Activated effector memory CD4-positive, alpha-beta T cell treated with Interleukin-2 at 50 U/mL for 16 hours (primary cell): Measurements from ENCODE around the gene ZFP36L1.

Experiments used
- DNase-seq: peaks from one replicate; pipeline ENCODE4 v3.0.0-alpha.2; 2020

The ZFP36L1 gene

DNA sequence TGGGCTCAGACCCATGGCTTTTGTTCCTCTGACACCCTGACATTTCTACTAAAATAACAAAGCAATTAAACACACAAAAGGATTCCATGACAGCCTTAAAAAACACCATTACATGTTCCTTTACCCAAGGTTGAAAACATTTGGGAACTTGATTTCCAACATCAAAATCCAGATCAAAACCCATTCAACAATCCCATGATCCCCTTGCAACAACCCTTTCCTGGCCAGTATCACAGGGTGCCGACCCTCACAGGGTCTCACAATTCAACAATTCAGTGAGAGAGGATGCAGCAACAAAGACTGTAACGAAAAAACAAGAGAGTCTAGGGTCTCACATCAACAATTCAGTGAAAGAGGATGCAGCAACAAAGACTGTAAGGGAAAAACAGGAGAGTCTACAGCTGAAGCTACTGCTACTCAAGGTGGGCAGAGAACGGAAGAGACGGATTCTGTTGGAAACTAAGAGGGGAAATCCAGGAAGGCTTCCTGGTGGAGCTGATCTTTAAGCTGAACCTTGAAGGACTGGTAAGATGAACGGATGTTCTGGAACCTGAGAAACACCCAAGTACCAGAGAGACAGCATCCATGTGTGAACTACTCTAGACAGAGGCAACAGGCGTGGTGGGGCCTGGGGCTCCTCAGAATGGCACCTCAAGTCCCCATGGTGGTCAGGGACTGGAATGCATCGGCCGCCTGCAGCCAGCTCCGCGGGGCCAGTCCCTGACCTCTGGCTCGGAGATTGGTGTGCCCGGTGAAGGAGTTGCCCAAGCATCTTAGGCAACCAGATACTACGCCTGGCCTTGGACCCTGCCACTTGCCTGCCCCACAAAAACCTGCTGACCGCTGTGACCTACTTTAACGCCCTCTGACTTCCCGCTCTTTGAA lies 22.7 kb upstream of the ZFP36L1 start:
- peak; percentile 31 for DNase-seq

DNA sequence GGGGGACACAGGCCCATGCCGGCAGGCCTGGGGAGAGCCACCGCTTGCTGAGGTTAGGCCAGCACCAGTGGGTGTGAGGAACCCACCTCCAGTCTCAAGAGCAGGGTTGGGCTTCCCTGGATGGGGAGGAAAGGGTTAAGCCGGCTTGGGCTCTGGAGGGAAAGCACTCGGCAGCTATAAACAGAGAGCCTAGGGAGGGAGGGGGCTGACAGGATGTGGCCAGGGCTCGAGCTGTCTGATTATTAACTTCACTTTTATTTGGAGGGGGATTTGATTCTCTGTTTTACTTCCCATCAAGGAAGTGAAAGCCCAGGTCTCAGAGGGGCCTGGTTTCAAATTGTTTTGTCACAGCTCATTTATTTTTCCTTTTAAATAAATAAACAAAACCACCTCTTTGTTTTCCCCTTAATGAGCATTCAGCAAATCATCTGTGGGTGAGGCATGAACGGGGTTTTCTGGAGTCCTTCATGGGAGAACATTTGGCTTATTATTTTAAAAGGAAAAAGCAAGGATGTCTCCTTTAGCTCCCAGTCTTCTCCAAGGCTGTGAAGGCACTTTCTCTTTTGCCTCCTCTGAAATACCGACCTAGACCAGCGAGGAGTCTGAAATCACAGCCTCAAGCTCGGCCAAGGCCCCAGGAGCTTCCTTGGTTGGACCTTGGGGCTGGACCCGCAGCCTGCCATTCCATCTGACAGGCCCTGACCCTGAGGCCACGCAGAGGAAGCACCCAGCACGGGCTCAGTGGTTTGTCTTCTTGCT lies 21.9 kb upstream of the ZFP36L1 start:
- DNase-seq, result peak; percentile 44

DNA sequence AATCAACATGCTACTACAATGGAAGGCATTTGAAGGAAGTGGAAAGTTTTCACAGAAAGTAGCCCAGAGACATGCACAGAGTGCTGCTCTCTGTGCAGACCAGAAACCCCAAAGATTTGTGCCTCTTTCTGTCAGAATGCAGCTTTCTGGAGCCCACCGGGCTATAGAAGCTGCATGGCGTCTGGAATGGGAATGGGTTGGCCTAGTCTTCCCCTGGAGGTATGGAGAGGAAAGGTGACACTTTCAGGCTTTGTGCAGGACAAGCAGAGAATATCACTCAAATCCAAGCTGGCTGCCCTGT lies 21.3 kb upstream of the ZFP36L1 start:
- DNase-seq, result no peak

DNA sequence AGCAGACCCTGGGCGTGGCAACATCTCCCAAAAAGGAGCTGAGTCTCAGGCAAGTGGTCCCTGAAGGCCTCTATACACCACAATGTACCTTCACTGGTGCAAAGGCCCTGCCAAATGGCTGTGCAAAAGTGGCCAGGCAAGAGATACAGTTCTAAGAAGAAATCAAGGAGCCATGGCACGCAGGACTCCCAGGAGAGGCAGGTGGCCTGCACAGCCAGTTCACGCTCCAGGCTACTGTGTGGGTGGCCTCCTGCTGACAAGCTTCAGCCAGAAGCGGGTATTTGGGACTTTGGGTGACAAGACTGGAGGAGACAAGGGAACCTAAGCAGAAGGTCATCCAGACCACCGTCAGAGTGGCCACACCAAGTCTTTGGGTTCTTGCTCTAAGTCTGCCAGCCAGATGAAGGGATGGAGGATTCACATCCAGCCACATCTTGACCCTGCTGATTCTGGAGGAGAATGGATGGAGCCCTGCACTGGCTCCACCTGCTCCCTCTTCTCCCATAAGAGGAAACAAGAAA lies 20.5 kb upstream of the ZFP36L1 start:
- no peak for DNase-seq

DNA sequence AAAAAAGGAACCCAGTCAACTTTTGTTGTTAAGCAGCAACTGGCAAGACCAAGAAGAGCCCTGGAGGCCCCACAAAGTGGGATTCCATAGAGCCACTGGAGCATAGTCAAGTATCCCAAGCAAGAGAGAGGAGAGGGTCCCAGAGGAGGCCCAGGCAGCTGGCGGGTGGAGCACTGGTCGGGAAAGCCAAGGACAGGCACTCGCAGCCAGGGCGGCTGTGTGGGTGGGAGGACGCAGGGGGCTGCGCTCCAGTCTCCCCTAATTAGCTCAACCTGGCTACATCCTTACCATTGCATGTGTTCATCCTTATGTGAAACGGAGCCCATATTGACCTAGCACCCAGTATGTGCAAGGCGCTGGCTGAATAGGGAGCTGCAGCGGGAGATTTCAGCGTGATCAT lies 18.3 kb upstream of the ZFP36L1 start:
- no peak for DNase-seq

DNA sequence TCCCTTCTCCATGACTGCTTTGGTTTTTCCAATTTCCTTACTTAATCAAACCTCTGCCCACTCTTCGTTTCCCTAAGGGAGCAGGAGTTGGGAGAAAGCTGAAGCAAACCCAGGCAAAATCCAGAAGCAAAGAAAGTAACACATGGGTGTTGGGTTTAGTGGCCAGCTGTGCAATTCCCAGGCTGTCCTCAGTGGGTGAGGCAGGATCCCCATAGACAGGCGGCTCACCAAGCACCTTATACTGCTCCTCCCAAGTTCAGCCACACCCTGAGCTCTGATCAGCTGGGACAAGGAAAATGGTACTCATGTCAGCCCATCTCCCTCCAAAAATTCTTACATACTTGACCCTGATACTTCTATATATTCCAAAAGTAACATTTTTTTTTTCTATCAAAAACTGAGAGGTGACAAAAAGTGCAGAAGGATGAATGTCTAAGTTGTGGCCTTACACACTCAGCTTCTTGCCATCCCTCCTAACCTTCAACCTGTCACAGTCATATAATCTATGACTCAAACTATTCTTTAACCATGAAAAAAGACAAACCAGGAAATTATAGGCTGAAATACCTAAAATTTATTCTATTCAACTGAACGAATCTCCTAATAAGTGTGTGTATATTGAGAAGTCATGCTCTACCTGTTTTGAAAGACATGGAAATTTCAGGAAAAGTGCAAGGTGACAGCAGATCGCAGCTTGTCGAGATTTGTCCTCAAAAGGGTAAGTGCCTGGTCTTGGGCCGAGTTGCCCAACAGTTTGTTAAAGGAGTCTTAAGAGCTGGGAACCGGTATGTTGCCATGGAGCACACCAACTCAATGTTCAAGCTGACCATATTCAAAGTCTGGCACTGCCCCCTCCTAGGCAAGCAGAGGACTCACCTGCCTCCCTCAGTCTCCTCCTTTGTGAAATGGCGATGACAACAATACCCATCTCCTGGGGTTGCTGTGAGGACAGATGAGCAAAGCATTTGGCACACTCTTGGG lies 17.6 kb upstream of the ZFP36L1 start:
- DNase-seq, result no peak

DNA sequence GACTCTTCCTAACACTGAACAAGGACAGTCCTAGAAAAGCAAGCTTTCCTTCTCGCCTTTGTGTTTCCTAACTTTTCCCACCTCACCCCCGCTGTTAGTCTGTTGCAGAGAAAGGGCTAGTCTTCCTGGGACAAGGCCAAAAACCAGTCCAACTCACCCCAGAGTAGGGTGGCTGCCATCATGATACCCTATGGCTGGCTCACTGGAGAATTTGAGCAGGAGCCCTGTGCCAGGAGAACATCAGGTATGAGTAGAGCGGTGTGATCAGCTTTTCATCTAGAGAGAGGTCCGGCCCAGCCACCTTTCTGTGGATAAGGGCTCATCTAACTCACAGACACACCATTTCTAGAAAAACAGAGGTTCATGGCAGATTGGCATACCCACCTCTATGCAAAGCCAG lies 16.7 kb upstream of the ZFP36L1 start:
- no peak for DNase-seq

DNA sequence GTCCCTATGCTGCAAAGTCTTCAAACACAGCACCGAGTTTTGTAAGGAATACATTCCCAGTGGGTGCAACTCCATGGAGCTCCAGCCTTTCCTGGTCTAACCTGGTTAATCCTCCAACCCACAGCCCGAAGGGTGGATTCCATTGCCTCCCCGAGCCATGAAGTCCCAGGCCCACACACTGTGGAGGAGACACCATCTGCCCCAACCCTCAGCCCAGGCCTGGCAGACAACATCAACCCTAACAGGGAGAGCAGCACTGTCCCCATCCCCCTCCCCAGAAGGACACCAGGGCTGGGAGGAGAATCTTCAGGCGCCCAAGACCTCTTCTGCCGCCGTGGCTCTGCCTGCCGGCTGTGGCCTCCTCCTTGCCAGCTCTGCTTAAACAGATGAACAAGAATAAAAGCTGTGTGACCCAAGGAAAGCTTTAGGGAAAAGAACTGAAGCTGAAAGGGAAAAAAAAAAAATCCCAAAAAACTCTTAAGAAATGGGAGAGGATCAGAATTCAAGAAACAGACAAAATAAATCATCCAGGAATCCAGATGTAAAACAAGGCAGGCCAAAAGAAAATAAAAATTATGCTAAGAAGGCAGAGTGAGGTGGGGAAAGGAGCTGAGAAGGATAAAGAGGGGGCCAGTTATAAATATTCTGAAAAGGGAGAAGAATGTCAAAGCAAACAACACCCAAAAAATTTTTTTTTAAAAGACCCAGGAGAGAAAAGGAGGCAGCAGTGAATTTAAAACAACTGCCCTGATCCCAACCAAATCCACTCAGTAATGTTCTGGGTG lies 16.0 kb upstream of the ZFP36L1 start:
- DNase-seq, result no peak

DNA sequence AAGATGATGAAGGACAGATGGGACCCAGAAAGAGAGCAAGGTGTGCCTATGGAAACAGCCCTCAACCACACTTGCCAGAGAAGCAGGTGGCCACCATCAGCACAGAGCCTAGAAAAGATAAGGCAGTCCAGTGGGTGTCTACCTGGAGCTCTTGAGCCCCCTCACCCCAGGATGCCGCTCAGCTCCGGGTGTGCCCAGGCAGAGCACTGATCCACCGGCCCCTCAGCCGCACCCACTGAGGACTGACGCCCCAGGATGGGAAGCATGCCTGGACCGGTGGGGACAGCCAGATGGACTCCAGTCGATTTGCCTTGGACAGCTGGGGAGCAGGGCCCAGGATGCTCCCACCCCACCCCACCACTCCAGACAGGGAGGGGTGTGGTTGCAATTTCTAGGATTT lies 15.1 kb upstream of the ZFP36L1 start:
- no peak for DNase-seq

DNA sequence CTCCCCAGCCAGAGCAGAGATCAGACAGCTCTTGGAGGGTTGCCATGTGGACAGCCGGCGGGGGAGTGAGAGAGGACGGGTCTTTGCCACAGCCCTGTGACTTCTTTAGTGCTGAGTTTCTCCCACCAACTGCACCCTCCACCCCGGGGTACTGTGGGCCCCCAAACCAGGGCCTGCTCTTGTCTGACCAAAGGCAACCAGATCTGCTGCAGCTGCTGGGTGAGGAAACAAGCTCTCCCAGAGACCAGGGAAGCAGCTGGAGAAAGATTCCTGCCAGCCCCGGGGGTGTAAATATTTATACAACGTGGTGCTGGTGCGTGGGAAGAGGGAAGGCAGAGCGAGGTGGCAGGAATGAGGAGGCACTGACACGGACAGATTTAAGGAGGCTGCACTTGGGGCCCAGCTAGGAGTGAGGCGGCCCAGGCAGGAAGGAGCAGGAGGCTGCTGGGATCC lies 14.3 kb upstream of the ZFP36L1 start:
- DNase-seq, result no peak

DNA sequence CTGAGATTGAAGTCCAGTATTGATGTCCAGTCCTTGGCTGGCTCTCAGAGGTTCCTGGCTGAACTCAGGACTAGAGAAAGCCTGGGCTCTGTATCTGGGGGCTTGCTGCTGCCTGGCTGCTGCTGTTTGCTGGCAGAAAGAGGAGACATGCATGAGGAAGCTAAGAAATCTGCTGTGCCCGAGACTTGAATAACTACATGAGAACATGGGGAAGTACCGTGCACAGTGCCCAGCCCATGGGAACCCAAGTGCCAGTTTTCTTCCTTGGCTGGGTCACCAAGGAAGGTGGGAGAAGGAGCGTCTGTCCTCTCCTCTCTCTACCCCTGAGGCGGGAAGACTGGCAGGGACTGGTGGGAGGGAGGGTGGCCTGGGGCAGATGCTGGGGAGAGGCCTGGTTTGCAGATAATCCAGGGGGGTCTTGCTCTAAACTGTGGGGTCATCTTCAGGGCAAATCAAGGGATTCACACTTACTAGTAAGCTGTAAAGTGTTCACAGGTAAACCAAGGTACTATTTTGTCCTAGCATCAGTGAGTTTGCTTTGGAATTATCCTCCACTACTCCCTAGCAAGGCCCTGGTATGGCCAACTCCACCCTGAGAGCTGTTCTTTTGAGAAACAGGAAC lies 13.8 kb upstream of the ZFP36L1 start:
- no peak for DNase-seq

DNA sequence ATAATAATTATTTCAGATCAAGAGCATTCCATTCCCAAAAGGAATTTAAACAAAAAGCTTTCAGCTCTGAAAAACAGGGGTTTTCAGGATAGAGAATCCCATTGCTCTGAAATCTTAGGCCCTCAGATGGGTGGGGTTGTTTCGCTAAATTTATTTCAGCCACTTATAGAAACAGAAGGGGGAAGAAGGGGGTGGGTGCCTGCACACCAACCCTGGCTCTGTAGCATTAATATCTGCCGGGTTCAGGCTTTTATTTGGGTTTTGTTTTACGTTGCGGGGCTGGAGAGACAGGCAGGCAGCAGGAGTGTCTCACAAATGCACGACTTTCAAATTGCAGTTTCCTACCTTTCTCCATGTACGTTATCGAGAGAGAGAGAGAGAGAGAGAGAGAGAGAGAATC lies 12.5 kb upstream of the ZFP36L1 start:
- no peak for DNase-seq

DNA sequence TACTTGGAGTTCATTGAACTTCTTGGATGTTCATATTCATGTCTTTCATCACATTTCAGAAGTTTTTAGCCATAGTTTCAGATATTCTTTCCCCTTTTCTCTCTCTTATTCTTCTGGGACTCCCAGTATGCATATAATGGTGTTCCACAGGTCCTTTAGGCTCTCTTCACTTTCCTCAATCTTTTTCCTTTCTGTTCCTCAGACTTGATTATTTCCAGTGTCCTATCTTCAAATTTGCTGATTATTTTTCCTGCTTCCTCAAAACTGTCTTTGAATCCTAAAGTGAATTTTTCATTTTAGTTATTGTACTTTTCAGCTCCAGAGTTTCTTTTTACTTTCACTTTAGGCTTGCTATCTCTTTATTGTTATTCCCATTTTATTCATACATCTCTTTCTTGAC lies 8.8 kb upstream of the ZFP36L1 start:
- no peak for DNase-seq

DNA sequence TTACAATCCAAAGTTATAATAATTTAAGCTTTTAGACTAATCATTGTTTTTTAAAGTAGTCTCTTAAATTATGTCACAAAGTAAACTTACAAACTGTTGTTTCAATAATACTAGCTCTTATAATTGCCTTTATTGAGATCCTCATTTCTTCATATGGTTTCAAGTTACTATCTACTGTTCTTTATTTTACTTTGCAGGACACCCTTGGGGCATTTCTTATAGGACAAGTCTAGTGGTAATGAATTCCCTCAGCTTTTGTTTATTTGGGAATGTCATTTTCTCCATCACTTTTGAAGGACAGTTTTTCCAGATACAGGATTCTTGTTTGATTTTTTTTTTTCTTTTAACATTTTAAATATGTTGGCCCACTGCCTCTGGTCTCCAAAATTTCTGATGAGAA lies 8.1 kb upstream of the ZFP36L1 start:
- no peak for DNase-seq

DNA sequence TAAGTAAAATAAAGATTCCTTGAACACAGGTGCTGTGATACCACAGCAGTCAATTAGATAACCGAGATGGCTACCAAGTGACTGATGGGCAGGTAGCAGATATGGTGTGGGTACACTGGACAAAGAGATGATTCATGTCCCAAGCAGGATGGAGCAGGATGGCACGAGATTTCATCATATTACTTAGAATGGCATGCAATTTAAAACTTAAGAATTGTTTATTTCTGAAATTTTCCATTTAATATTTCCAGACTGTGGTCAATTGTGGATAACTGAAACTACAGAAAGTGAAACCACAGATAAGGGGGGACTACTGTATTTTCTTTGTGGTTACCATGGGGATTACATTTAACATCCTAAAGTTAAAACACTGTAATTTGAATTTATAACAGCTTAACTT lies 7.5 kb upstream of the ZFP36L1 start:
- no peak for DNase-seq

DNA sequence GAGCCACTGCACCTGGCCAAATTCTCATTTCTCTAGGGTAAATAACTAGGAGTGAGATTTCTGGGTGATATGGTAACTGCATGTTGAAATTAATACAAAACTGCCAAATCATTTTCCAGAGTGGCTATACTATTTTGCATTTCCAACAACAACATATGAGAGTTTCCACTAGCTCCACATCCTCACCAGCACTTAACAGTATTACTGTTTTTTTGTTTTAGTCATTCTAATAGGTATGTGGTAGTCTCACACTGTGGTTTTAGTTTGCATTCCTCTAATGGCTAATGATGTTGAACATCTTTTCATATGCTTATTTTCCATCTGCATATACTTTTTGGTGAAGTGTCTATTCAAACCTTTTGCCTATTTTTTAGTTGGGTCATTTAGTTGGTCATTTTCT lies 5.8 kb upstream of the ZFP36L1 start:
- no peak for DNase-seq

DNA sequence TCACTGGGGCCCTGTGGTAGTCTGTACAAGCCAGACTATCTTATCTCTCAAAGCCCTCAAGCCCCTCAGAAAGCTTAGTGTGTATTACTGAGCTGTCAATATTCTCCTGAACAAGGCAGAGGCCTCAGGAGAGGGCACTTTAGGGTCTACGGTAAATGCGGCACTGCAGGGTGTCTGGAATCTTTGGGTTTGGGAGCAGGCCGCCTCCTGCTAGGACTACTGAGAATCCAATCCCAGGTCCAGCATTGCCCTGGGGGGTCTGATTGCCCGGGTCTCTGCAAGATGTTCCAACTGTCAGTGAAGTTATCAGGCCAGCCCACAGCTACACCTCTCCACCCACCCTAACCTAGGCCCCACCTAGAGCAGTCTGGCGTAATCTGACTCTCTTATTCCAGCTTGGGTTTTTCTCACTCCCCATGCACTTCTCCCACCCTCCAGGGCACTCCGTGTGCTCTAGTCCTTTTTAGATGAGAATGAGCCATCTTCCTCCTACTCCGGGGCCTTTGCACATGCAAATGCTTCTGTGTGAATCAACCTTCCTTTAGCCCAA lies 4.3 kb upstream of the ZFP36L1 start:
- no peak for DNase-seq

DNA sequence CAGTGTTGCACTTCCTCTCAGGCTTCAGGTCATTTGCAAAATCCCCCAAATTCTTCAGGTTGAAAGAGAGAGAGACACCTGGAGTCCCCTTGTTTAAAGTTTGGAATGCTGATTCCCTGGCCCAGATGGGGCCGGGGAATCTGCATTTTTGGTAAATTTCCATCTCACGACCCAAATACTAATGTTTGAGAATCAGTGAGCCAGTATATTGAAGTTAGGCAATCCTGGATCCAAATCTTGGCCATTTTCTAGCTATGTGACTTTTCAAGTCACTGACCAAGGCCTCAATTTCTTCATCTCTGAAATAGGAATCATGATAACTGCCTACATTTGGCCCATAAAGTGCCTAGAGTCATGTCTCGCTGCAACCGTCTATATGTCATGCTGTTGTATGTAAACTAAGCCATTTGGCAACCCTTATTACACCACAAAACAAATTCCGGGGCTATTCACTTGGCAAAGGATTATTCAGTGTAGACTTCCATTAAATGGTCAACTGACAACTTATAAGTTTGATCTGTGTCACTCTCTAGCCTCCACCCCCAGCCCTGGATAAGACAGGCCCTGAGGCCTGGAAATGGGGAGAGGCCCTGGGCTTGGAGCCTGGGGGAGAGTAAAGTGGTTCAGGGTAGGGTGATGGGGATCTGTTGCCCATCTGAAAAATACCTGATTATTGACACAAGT lies 3.7 kb upstream of the ZFP36L1 start:
- no peak for DNase-seq

DNA sequence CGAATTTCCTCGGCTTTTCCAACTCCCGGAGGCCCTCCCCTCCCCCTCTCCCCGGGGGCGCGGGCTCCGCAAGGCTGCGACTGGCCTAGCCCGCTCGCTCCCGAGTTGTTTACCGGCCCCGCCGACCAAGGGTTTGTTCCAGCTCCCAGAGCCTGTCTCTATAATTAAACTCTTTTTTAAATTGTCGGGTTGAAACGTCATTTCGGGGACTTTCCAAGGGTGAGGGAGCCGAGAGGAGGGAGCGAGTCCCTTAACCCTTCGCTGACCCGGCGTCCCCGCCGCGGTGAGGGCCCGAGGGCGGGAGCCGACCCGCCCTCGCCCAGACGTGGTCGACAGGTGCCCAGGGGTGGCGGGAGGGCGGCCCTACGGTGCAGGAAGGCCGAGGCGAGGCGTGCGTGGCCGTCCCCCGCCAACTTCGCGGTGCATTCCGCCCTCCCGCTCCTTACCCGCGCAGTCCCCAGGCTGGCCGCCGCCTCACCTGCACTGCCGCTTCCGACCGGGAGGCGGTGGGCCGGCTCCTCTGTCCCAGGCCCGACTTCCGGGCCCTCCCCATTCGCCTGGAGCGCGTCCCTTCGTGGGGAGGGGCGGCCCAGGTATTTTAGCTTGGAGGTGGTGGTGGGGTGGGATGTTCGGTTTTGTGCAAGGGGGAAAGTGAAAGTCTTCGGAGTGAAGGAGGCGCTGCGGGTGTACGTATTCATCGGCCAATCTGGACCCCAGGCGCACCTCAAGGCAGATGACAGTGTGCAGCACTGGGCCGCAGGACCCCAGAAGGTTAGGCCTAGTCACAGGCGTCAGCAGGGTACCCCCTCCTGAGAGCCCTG lies 2.9 kb upstream of the ZFP36L1 start:
- peak; percentile 76 for DNase-seq
